HEK293T (cell line): ENCODE data around the gene ZFR.

Experiments used
- CTCF ChIA-PET: fragments of 350-600 bp; formaldehyde crosslinking; extraction: SDS; loops from one replicate; lab custom pipeline; 2021; ENCODE audit warnings: antibody characterized with exemption, inconsistent platforms; lab: Yijun Ruan, JAX
- POLR2A ChIA-PET: fragments of 350-600 bp; formaldehyde crosslinking; extraction: SDS; loops from one replicate; lab custom pipeline; 2020; ENCODE audit warnings: antibody characterized with exemption, inconsistent platforms; lab: Yijun Ruan, JAX
- DNase-seq: peaks from one replicate; pipeline ENCODE4 v3.0.0; 2012; ENCODE audit warnings: mixed read lengths; ENCODE audit errors: extremely low spot score
- ARNT ChIP-seq: fragments of 450-650 bp; IDR thresholded peaks from 2 replicates; pipeline ENCODE4 v1.6.1; 2017; ENCODE audit warnings: mild to moderate bottlenecking
- BHLHE40 ChIP-seq: fragments of 450-650 bp; IDR thresholded peaks from 2 replicates; pipeline ENCODE4 v1.6.1; 2016; ENCODE audit warnings: mild to moderate bottlenecking, moderate library complexity, borderline replicate concordance
- CTBP1 ChIP-seq: fragments of 450-650 bp; IDR thresholded peaks from 2 replicates; pipeline ENCODE4 v1.6.1; 2016; ENCODE audit warnings: borderline replicate concordance
- ELF4 ChIP-seq: fragments of 450-650 bp; IDR thresholded peaks from 2 replicates; pipeline ENCODE4 v1.6.1; 2017; ENCODE audit warnings: antibody characterized with exemption
- FOXA1 ChIP-seq: fragments of 450-650 bp; IDR thresholded peaks from 2 replicates; pipeline ENCODE4 v1.6.1; 2016; ENCODE audit warnings: mild to moderate bottlenecking
- FOXK2 ChIP-seq: fragments of 450-650 bp; IDR thresholded peaks from 2 replicates; pipeline ENCODE4 v1.6.1; 2016; ENCODE audit warnings: mild to moderate bottlenecking
- FOXM1 ChIP-seq: fragments of 450-650 bp; IDR thresholded peaks from 2 replicates; pipeline ENCODE4 v1.6.1; 2017; ENCODE audit warnings: mild to moderate bottlenecking, borderline replicate concordance
- HDGF ChIP-seq: fragments of 450-650 bp; IDR thresholded peaks from 2 replicates; pipeline ENCODE4 v1.6.1; 2017; ENCODE audit warnings: antibody characterized with exemption, borderline replicate concordance
- L3MBTL2 ChIP-seq: fragments of 450-650 bp; conservative IDR thresholded peaks from 2 replicates; pipeline ENCODE4 v1.6.1; 2016; ENCODE audit warnings: mild to moderate bottlenecking
- LEF1 ChIP-seq: fragments of 450-650 bp; IDR thresholded peaks from 2 replicates; pipeline ENCODE4 v1.6.1; 2017; ENCODE audit warnings: mild to moderate bottlenecking, borderline replicate concordance
- NFRKB ChIP-seq: fragments of 450-650 bp; IDR thresholded peaks from 2 replicates; pipeline ENCODE4 v1.6.1; 2016; ENCODE audit warnings: mild to moderate bottlenecking, moderate library complexity
- SP1 ChIP-seq: fragments of 450-650 bp; IDR thresholded peaks from 2 replicates; pipeline ENCODE4 v1.6.1; 2017
- SUZ12 ChIP-seq: fragments of 450-650 bp; IDR thresholded peaks from 2 replicates; pipeline ENCODE4 v1.6.1; 2016; ENCODE audit warnings: mild to moderate bottlenecking
- TARDBP ChIP-seq: fragments of 450-650 bp; IDR thresholded peaks from 2 replicates; pipeline ENCODE4 v1.6.1; 2016
- ZNF384 ChIP-seq: fragments of 450-650 bp; IDR thresholded peaks from 2 replicates; pipeline ENCODE4 v1.6.1; 2016
- TF ChIP-seq, protein P1 (sequence below): fragments of 450-650 bp; IDR thresholded peaks from 2 replicates; pipeline ENCODE4 v1.6.1; 2016

Gene ZFR

DNA sequence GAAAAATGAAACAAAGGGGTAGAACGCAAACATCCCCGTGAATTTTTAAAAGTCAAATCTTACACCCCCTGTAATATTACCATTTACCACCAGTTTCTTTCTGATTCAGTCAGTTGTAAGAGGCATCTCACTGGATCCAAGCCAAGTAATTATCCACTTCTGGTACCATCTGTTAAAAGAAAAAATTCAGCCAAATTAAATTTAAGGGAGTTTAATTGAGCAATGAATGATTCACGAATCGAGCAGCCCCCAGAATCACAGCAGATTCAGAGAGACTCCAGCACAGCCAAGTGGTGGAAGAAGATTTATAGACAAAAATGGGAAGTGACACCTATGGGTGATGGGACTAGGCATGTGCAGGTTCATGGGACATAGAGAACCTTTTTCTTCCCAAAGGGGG is 101.9 kb downstream of the ZFR start:
- CTCF ChIA-PET, result no interaction called here
- POLR2A ChIA-PET, result no interaction called here
- no peak for TF ChIP-seq FOXA1
- no peak for TF ChIP-seq ELF4
- no peak for TF ChIP-seq BHLHE40
- TF ChIP-seq TARDBP, result no peak
- TF ChIP-seq SP1, result no peak
- no peak for TF ChIP-seq ARNT
- TF ChIP-seq, protein P1, sequence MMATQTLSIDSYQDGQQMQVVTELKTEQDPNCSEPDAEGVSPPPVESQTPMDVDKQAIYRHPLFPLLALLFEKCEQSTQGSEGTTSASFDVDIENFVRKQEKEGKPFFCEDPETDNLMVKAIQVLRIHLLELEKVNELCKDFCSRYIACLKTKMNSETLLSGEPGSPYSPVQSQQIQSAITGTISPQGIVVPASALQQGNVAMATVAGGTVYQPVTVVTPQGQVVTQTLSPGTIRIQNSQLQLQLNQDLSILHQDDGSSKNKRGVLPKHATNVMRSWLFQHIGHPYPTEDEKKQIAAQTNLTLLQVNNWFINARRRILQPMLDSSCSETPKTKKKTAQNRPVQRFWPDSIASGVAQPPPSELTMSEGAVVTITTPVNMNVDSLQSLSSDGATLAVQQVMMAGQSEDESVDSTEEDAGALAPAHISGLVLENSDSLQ, result no peak
- TF ChIP-seq FOXM1, result no peak
- no peak for TF ChIP-seq SUZ12
- no peak for TF ChIP-seq FOXK2
- TF ChIP-seq L3MBTL2, result no peak
- no peak for TF ChIP-seq HDGF
- TF ChIP-seq CTBP1, result no peak
- no peak for TF ChIP-seq ZNF384
- TF ChIP-seq LEF1, result no peak
- no peak for TF ChIP-seq NFRKB
- no peak for DNase-seq

DNA sequence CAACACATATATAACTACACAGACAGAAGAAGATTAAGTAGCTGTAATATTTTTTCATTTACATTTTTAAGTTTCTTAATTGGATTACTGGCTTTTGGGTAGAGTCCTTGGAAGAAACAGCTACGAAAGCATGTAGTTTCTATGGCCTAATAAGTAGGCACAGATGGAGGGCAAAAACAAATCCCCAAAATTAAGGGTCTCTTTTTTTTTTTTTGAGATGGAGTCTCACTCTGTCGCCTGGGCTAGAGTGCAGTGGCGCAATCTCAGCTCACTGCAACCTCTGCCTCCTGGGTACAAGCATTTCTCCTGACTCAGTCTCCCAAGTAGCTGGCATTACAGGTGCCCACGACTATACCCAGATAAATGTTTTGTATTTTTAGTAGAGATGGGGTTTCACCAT is 104.7 kb downstream of the ZFR start:
- TF ChIP-seq LEF1, result no peak
- no peak for TF ChIP-seq SP1
- no peak for TF ChIP-seq ZNF384
- no peak for TF ChIP-seq SUZ12
- TF ChIP-seq ARNT, result no peak
- no peak for TF ChIP-seq TARDBP
- TF ChIP-seq CTBP1, result no peak
- TF ChIP-seq HDGF, result no peak
- no peak for TF ChIP-seq ELF4
- TF ChIP-seq BHLHE40, result no peak
- TF ChIP-seq FOXA1, result no peak
- no peak for TF ChIP-seq NFRKB
- TF ChIP-seq FOXK2, result no peak
- TF ChIP-seq FOXM1, result no peak
- TF ChIP-seq, protein P1, result no peak
- no peak for TF ChIP-seq L3MBTL2
- ChIA-PET CTCF (interaction anchor here (0.9 kb wide), 1 partner anchor 10 kb away, joined by 4 read pairs; no protein-coding TSS in a partner anchor), POLR2A (no interaction called here)
- DNase-seq, result no peak

DNA sequence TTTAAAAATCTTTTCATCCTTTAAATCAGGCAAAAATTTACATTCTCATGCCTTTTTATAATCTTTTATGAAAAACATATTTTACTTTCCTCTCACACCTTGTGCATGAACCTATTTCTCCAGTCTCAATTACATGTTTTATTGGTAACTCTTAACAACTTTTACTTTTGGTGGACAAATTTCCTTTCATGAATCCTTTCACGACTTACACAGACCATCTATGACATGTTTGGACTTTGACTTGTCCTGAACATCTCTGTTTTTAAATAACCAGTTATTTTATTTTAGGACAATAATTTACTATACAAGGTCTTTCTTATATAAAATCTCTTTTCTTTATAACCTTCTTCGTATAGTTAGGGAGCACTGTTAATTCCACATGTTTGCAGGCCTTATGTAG is 105.3 kb downstream of the ZFR start:
- no peak for TF ChIP-seq L3MBTL2
- no peak for TF ChIP-seq FOXM1
- no peak for TF ChIP-seq NFRKB
- no peak for TF ChIP-seq LEF1
- no peak for TF ChIP-seq TARDBP
- TF ChIP-seq FOXK2, result no peak
- TF ChIP-seq ARNT, result no peak
- TF ChIP-seq, protein P1, result no peak
- TF ChIP-seq CTBP1, result no peak
- TF ChIP-seq BHLHE40, result no peak
- no peak for TF ChIP-seq HDGF
- no peak for TF ChIP-seq SUZ12
- no peak for TF ChIP-seq ZNF384
- no peak for TF ChIP-seq ELF4
- no peak for TF ChIP-seq FOXA1
- no peak for TF ChIP-seq SP1
- ChIA-PET POLR2A (no interaction called here), CTCF (interaction anchor here (0.9 kb wide), 1 partner anchor 9 kb away, joined by 4 read pairs; no protein-coding TSS in a partner anchor)
- no peak for DNase-seq

DNA sequence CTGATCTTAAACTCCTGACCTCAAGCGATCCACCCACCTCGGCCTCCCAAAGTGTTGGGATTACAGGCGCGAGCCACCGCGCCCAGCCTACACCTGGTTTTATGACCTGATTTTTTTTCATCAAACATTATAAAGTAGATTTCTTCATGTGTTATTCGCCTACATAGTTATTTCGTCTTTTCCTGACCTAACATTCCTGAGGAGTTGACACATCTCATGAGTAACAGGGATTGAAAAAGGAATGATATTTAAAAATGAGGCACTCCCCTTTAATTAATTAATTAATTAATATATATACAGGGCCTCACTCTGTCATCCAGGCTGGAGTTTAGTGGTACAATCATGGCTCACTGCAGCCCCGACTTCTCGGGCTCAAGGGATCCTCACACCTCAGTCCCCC is 111.6 kb downstream of the ZFR start:
- TF ChIP-seq BHLHE40 (no peak), NFRKB (no peak), ZNF384 (no peak), SUZ12 (no peak), FOXM1 (no peak), FOXK2 (no peak), HDGF (no peak), L3MBTL2 (no peak), ELF4 (no peak), FOXA1 (no peak), TARDBP (no peak), CTBP1 (no peak), LEF1 (no peak), ARNT (no peak)
- TF ChIP-seq, protein P1, result no peak
- CTCF ChIA-PET, result no interaction called here
- DNase-seq, result no peak
- POLR2A ChIA-PET, result no interaction called here

DNA sequence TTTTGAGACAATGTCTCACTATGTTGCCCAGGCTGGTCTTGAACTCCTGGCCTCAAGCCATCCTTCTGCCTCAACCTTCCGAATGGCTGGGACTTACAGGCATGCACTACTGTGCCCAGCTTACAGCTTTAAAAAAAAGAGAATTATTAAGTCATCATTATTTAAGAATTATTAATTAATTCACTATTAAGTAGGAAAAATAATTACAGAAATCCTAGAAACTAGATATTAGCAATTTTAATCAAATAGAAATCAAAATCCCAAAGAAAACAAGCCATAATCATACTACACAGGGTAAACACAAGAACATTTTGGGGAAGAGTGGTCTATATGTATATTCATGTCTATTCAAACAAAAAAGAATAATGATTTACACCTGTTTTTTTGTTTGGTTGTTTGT is 112.2 kb downstream of the ZFR start:
- CTCF ChIA-PET, result no interaction called here
- POLR2A ChIA-PET, result interaction anchor here (1.2 kb wide), 1 partner anchor 158 kb away, joined by 3 read pairs; the partner anchor contains the start of gene GOLPH3
- TF ChIP-seq BHLHE40 (no peak), ELF4 (no peak)
- no peak for DNase-seq

DNA sequence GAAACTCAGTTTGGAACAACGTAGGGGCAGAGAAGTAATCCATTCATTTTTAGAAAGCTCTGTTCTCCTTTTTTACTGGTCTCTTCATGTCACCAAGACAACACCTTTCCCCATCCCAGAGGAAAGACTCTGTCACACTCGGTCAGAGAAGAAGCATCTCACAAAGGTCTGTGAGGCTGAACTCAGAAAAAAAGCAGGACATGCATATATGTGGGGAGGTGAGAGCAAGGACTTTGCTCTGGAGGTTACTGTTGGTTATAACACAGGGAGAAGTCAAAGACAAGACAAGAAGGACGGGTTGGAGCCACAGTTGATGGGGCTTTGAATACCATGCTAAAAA is 112.6 kb downstream of the ZFR start:
- ChIA-PET CTCF (no interaction called here), POLR2A (interaction anchor here (1.2 kb wide), 1 partner anchor 158 kb away, joined by 3 read pairs; the partner anchor contains the start of gene GOLPH3)
- DNase-seq, result no peak
- TF ChIP-seq BHLHE40, result no peak
- TF ChIP-seq ZNF384, result no peak
- TF ChIP-seq SP1, result no peak
- no peak for TF ChIP-seq CTBP1
- no peak for TF ChIP-seq ARNT
- TF ChIP-seq L3MBTL2, result no peak
- TF ChIP-seq FOXM1, result no peak
